Central memory CD8-positive, alpha-beta T cell (primary cell): ENCODE data around the gene ARHGAP5.

ENCODE experiments used
- ATAC-seq: fragments of 150-1000 bp; cut with Tn5 transposase; replicated peaks from 2 replicates; pipeline ENCODE4 v1.10.0; 2022; ENCODE audit warnings: mild to moderate bottlenecking, moderate FRiP score, moderate number of reproducible peaks; ENCODE audit not compliant: poor library complexity, severe bottlenecking; ENCODE audit errors: extremely low read depth
- DNase-seq, 2 donors: peaks; one replicate each; pipeline ENCODE4 v3.0.0; 2021; ENCODE audit warnings: low spot score in 2 of 2
- H3K27ac Mint-ChIP-seq: one replicate; pipeline ENCODE4 v1.8.0; 2022; ENCODE audit warnings: low read depth, mild to moderate bottlenecking, moderate library complexity, mixed read lengths
- H3K27me3 Mint-ChIP-seq: one replicate; pipeline ENCODE4 v1.8.0; 2022; ENCODE audit warnings: mixed read lengths
- H3K36me3 Mint-ChIP-seq: one replicate; pipeline ENCODE4 v1.8.0; 2022; ENCODE audit warnings: mild to moderate bottlenecking, moderate library complexity, mixed read lengths; ENCODE audit not compliant: insufficient read depth
- H3K4me1 Mint-ChIP-seq: one replicate; pipeline ENCODE4 v1.8.0; 2022; ENCODE audit warnings: mixed read lengths
- H3K4me3 Mint-ChIP-seq: one replicate; pipeline ENCODE4 v1.8.0; 2022; ENCODE audit warnings: mild to moderate bottlenecking, moderate library complexity, mixed read lengths
- H3K9me3 Mint-ChIP-seq: one replicate; pipeline ENCODE4 v1.8.0; 2022; ENCODE audit warnings: mixed read lengths

Gene ARHGAP5

DNA sequence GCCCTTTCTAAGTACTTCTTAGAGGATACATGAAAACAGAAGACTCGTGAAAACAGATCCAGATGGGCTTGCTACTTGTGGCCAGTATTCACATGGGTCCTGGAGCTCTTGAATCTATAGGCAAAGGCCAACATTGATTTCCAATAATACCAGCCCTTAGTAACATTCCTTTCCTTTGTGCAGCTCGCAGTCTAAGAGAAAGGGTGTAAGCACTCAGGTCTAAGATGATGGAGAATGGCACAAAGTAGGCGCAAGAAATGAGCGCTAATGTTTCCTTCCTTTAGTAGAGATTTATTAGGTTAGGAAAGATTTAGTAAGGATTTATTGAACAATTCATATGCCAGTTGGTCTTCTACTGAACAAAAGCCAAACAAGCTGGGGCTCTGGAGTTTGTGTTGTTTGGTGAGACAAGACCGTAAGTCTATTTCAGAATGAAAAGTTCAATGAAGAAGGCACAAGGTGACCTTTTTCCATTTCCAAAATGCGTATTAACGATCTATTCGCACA lies 125.4 kb downstream of the ARHGAP5 start:
- H3K9me3 Mint-ChIP-seq: no peaks in the 10 kb centered on the region
- ATAC-seq (no peak), DNase-seq (no peak)
- peak overlapping the region; percentile 84 for H3K4me3 Mint-ChIP-seq
- peaks cover 29% of the 10 kb centered on the region for H3K36me3 Mint-ChIP-seq
- no peaks in the 10 kb centered on the region for H3K27me3 Mint-ChIP-seq
- H3K4me1 Mint-ChIP-seq: peaks cover 32% of the 10 kb centered on the region
- H3K27ac Mint-ChIP-seq: peak overlapping the region; percentile 97

DNA sequence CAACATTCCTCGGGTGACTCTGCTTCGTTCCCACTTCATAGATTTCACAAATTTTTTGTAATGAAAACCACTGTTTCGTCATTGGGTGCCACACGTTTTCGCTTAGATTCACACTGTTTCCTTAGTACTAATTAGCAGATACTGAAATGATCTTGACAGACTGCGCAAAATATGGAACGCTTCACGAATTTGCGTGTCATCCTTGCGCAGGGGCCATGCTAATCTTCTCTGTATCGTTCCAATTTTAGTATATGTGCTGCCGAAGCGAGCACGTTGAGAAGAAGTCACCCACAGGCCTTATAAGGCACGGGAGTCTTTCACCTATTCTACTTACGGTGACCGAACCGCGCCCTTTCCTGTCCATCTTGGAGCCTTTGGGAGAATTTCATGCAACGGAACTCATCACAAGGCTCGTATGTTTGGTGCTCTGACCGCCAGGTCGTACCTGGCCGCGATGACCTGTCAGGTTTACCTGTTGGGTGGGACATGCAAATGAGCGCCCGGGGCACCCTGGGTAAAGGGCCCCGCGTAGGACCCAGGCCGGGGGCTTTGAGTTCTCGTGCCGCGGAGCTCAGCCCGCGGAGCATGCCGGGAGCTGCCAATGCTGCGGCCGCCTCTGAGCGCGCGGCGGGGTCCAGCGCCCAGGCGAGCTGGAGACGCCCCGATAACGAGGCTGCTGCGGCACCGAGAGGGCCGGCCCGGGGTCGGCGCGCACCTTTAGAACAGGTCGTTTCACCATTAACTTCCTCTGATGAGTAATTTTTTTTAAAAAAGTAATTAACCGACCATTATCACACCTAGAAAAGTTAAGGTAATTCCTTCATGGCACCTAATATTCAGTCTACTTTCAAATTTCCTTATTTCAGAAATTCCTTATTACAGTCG lies 126.1 kb downstream of the ARHGAP5 start, which contains the start of gene RNU6-8:
Gene RNU6-8 (minus strand): TSS at position 272 of the 885 bp plus-strand sequence.
- H3K27ac Mint-ChIP-seq: peak within 1 kb of the TSS; percentile 97
- H3K4me1 Mint-ChIP-seq: peaks cover 32% of the 10 kb centered on the region
- H3K36me3 Mint-ChIP-seq: peaks cover 29% of the 10 kb centered on the region
- DNase-seq (peak; percentile 71 to 83), ATAC-seq (peak; percentile 77)
- peak within 1 kb of the TSS; percentile 84 for H3K4me3 Mint-ChIP-seq
- peaks cover 6% of the 10 kb centered on the region for H3K27me3 Mint-ChIP-seq
- H3K9me3 Mint-ChIP-seq: no peaks in the 10 kb centered on the region

DNA sequence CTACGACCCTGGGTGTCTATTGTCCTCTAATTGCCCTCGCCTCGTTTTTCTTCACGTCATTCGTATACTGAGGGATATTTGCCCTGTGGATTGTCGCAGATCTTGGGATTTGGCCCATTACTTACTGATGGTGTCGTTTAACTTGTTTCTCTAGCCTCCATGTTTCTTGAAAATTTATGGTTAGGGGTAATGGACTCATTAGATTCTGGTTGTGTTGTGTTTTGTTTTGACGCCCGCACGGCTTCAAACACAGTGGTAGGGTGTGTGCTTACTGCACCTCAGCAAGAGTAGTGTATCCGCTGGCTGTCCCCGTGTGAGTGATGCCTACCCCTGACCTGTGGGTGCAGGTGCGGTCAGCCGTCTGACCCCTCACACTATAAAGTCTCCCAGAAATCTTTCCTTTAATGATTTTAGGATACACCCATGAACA lies 126.8 kb downstream of the ARHGAP5 start:
- H3K4me3 Mint-ChIP-seq: peak overlapping the region; percentile 84
- no peak for DNase-seq
- H3K27ac Mint-ChIP-seq: peak overlapping the region; percentile 97

DNA sequence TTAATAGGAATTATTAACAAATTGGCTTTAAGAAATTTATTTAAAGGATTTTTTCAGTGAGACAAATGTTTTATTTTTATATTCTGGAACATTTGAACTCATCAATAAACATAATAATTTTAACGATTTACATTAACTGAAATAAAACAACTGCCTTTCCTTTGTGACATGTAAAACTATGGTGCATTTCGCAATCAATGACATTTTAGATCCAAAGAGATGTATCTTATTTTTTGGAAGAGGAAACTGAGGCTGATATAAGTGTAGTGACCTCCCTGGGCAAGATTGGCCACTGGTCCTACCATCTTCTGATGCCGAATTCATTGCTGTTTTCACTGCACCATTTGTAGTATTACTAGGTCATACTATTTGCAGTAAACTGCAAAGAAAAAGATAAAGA lies 128.4 kb downstream of the ARHGAP5 start:
- no peak overlapping the region for H3K4me3 Mint-ChIP-seq
- no peak overlapping the region for H3K27ac Mint-ChIP-seq
- no peaks in the 10 kb centered on the region for H3K9me3 Mint-ChIP-seq
- ATAC-seq (no peak), DNase-seq (no peak)
- peaks cover 29% of the 10 kb centered on the region for H3K27me3 Mint-ChIP-seq
- H3K36me3 Mint-ChIP-seq: peaks cover 29% of the 10 kb centered on the region
- H3K4me1 Mint-ChIP-seq: peaks cover 32% of the 10 kb centered on the region

More for the DNA sequence above, 126.8 kb downstream of the ARHGAP5 start:
- peaks cover 32% of the 10 kb centered on the region for H3K4me1 Mint-ChIP-seq
- peaks cover 13% of the 10 kb centered on the region for H3K27me3 Mint-ChIP-seq
- no peaks in the 10 kb centered on the region for H3K9me3 Mint-ChIP-seq
- ATAC-seq: peak; percentile 21
- H3K36me3 Mint-ChIP-seq: peaks cover 29% of the 10 kb centered on the region

DNA sequence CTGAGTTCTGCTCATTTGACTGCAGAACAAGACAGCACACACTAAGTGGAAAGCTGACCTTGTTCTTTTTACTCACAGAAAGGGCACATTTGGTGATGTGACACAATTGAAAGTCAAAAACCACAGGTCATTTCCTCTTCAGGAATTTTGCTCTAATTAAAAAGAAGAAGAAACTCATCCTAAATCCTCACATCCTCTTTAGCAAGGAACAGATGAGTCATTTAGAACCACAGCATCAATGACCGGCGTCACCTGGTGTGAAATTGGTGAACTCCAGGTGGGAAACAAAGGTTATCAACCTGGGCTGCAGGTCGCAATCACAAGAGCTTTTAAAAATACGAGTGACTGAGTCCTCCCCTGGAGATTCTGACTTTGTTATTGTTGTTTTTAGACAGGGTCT lies 128.9 kb downstream of the ARHGAP5 start:
- DNase-seq: no peak
- peaks cover 26% of the 10 kb centered on the region for H3K36me3 Mint-ChIP-seq
- peaks cover 32% of the 10 kb centered on the region for H3K4me1 Mint-ChIP-seq

DNA sequence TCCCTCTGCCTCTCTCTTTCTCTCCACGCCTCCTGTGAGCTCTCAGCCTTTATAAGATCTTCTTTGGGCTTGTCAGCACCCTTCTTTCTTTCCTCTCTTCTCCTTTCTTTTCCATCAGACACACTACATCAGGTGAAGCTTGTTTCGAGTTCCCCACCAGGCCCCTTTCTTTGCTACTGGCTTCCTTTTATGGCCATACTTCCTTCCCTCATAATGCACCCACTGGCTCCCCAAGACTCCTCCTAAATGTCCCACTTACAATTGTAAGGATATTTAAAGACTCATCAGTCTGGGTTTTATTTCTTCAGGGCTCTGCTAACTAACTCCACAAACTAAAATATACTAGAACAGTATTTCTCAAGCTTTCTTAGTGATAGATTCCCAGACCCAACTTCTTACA lies 129.4 kb downstream of the ARHGAP5 start:
- DNase-seq (no peak), ATAC-seq (no peak)
- H3K36me3 Mint-ChIP-seq: peaks cover 23% of the 10 kb centered on the region
- H3K4me1 Mint-ChIP-seq: peaks cover 29% of the 10 kb centered on the region
- no peaks in the 10 kb centered on the region for H3K9me3 Mint-ChIP-seq
- no peak overlapping the region for H3K27ac Mint-ChIP-seq
- no peak overlapping the region for H3K4me3 Mint-ChIP-seq
- H3K27me3 Mint-ChIP-seq: peaks cover 38% of the 10 kb centered on the region

More for the DNA sequence above, 128.9 kb downstream of the ARHGAP5 start:
- Mint-ChIP-seq H3K9me3 (no peaks in the 10 kb centered on the region), H3K4me3 (no peak overlapping the region), H3K27me3 (peaks cover 33% of the 10 kb centered on the region), H3K27ac (no peak overlapping the region)
- ATAC-seq: no peak

DNA sequence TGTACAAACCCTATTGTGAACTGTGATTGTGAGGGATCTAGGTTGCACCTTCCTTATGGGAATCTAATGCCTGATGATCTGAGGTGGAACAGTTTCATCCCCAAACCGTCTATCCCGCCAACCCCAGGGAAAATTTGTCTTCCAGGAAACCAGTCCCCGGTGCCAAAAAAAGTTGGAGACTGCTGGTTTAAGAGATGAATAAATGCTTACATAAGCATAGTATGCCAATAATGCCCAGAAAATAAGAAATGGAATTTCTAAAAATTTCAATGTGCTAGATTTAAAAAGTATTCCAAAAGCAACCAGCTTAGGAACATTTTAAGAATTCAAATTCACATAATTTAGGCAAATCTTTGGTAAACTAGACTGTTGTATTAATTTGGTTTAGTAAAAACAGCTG lies 131.4 kb downstream of the ARHGAP5 start:
- Mint-ChIP-seq H3K4me1 (peaks cover 9% of the 10 kb centered on the region), H3K4me3 (no peak overlapping the region), H3K27me3 (peaks cover 46% of the 10 kb centered on the region), H3K27ac (no peak overlapping the region), H3K9me3 (no peaks in the 10 kb centered on the region), H3K36me3 (peaks cover 8% of the 10 kb centered on the region)
- ATAC-seq (no peak), DNase-seq (no peak)
